Gastrocnemius medialis (tissue), 4 donors: ENCODE measurements around the gene LRFN5. TPM values are rescaled to one million over a fixed set of nuclear protein-coding genes. Genes with fewer than 3 reads are reported as not detected.
"Not testable (repeated sequence)": the region's sequence is repeated elsewhere in the genome, so short reads cannot be mapped to it uniquely, and the experiment has no call there.

Source experiments
- ATAC-seq, 2 donors: fragments of 150-250 bp; one replicate each; pipeline ENCODE4 v1.9.1; 2016
- DNase-seq, 2 donors: peaks; one replicate each; pipeline ENCODE4 v3.0.0-alpha.2; 2019
- H3K27ac ChIP-seq, 4 donors: fragments of 200-600 bp; sonication (generic); 1 replicate in 1 of 4; 2 replicates in 3 of 4; pipeline ENCODE4 v1.5.1; 2016 to 2018; ENCODE audit warnings: mild to moderate bottlenecking in 2 of 4, moderate library complexity in 1 of 4
- H3K27me3 ChIP-seq, 3 donors: fragments of 200-600 bp; sonication (generic) in 2 of 3; 1 replicate in 1 of 3; 2 replicates in 2 of 3; pipeline versions ENCODE4 v1.5.1 to v1.6.0; 2016 to 2019; ENCODE audit warnings: mild to moderate bottlenecking in 1 of 3, moderate library complexity in 1 of 3
- H3K36me3 ChIP-seq, 2 donors: fragments of 200-600 bp; sonication (generic) in 1 of 2; one replicate each; pipeline ENCODE4 v1.5.1; 2017 to 2018
- H3K4me1 ChIP-seq, 2 donors: fragments of 200-600 bp; sonication (generic) in 1 of 2; one replicate each; pipeline ENCODE4 v1.5.1; 2016 to 2017; ENCODE audit warnings: mild to moderate bottlenecking in 2 of 2
- H3K4me3 ChIP-seq, 4 donors: fragments of 200-600 bp; sonication (generic) in 3 of 4; 1 replicate in 1 of 4; 2 replicates in 3 of 4; pipeline ENCODE4 v1.5.1; 2016 to 2019; ENCODE audit warnings: mild to moderate bottlenecking in 2 of 4
- H3K9me3 ChIP-seq, 3 donors: fragments of 200-600 bp; sonication (generic) in 2 of 3; 1 replicate in 1 of 3; 2 replicates in 2 of 3; pipeline ENCODE4 v1.5.1; 2016 to 2019
- CTCF ChIP-seq, 5 experiments: fragments of 450-650 bp in 3 of 5; fragments of 200-600 bp in 2 of 5; sonication (generic) in 2 of 5; IDR thresholded peaks in 4 of 5; conservative IDR thresholded peaks in 1 of 5; 1 replicate in 4 of 5; 2 replicates in 1 of 5; pipeline ENCODE4 v1.5.1; 2016 to 2019; ENCODE audit warnings: antibody characterized with exemption in 5 of 5, mild to moderate bottlenecking in 3 of 5, moderate library complexity in 3 of 5
- POLR2A ChIP-seq, 2 donors: fragments of 450-650 bp; IDR thresholded peaks; one replicate each; pipeline ENCODE4 v1.6.1; 2017; ENCODE audit warnings: antibody characterized with exemption in 2 of 2, mild to moderate bottlenecking in 2 of 2, moderate library complexity in 2 of 2
- in situ Hi-C, 4 donors: fragments of 200-750 bp; cut with MboI; loops; one replicate each; pipeline versions ENCODE4 v1.15.0 to v1.8.0; 2017; ENCODE audit warnings: low sequenced_read_pairs in 4 of 4
- intact Hi-C: fragments of 100-400 bp; cut with DNase I; formaldehyde crosslinking; loops from one replicate; pipeline ENCODE4 v1.15.1; 2023; ENCODE audit warnings: low total_unique reads
- total RNA-seq, 4 donors: library from RNA; depleted of rRNA; stranded (reverse); fragments of >200 nt; gene quantifications; one replicate each; pipeline versions ENCODE4 v1.1.0 to v1.2.3, GENCODE V29; 2016

The LRFN5 gene
- total RNA-seq, 4 donors from 2014 or later = 0.22 to 0.51 (median 0.33) TPM; not detected in 1

- in situ Hi-C loops = no loop called here
- Histone ChIP-seq H3K4me1 (no peaks in the 10 kb centered on the region), H3K27ac (no peak overlapping the region), H3K4me3 (no peak overlapping the region), H3K36me3 (no peaks in the 10 kb centered on the region), H3K9me3 (no peaks in the 10 kb centered on the region), H3K27me3 (no peaks in the 10 kb centered on the region)
- no peak for ATAC-seq
- intact Hi-C loops = no loop called here
- TF ChIP-seq CTCF (IDR thresholded peaks at IDR 0.05 in 4 of 5, conservative IDR thresholded peaks at IDR 0.05 in 1 of 5) (no peak), POLR2A (IDR thresholded peaks at IDR 0.05) (no peak)
- DNase-seq = no peak
Observed at GRCh38 chr14:41666301-41666700, 59.6 kb downstream of the LRFN5 start.

- Histone ChIP-seq H3K4me3 (no peak overlapping the region), H3K27ac (no peak overlapping the region), H3K4me1 (no peaks in the 10 kb centered on the region), H3K9me3 (no peaks in the 10 kb centered on the region), H3K27me3 (no peaks in the 10 kb centered on the region), H3K36me3 (no peaks in the 10 kb centered on the region)
- TF ChIP-seq POLR2A (IDR thresholded peaks at IDR 0.05) (no peak), CTCF (IDR thresholded peaks at IDR 0.05 in 4 of 5, conservative IDR thresholded peaks at IDR 0.05 in 1 of 5) (no peak)
- in situ Hi-C loops = no loop called here
- DNase-seq (no peak), ATAC-seq (no peak)
- intact Hi-C loops = no loop called here
Observed at GRCh38 chr14:41668356-41668755, 61.7 kb downstream of the LRFN5 start.

GRCh38 chr14:41673601-41674000, 66.9 kb downstream of the LRFN5 start:
- H3K9me3 ChIP-seq, ATAC-seq, H3K27ac ChIP-seq, H3K4me3 ChIP-seq, H3K4me1 ChIP-seq, DNase-seq, intact Hi-C loops, H3K36me3 ChIP-seq, in situ Hi-C loops, H3K27me3 ChIP-seq: not testable (repeated sequence)

- H3K27me3 ChIP-seq, H3K4me1 ChIP-seq, H3K9me3 ChIP-seq, ATAC-seq, H3K4me3 ChIP-seq, H3K36me3 ChIP-seq, in situ Hi-C loops, DNase-seq, intact Hi-C loops, H3K27ac ChIP-seq: not testable (repeated sequence)
Observed at GRCh38 chr14:41674511-41674971, 67.9 kb downstream of the LRFN5 start.

- H3K36me3 ChIP-seq = no peaks in the 10 kb centered on the region
- no peak overlapping the region for H3K4me3 ChIP-seq
- in situ Hi-C loops = no loop called here
- H3K4me1 ChIP-seq = no peaks in the 10 kb centered on the region
- ATAC-seq (no peak), DNase-seq (no peak)
- intact Hi-C loops = no loop called here
- H3K9me3 ChIP-seq = no peaks in the 10 kb centered on the region
- TF ChIP-seq CTCF (IDR thresholded peaks at IDR 0.05 in 4 of 5, conservative IDR thresholded peaks at IDR 0.05 in 1 of 5) (no peak), POLR2A (IDR thresholded peaks at IDR 0.05) (no peak)
- H3K27me3 ChIP-seq = no peaks in the 10 kb centered on the region
- no peak overlapping the region for H3K27ac ChIP-seq
Observed at GRCh38 chr14:41699486-41699885, 92.8 kb downstream of the LRFN5 start.

GRCh38 chr14:41718477-41719166, 111.9 kb downstream of the LRFN5 start:
- no peak for TF ChIP-seq CTCF (IDR thresholded peaks at IDR 0.05 in 4 of 5, conservative IDR thresholded peaks at IDR 0.05 in 1 of 5)
- no peak for DNase-seq
- Histone ChIP-seq H3K27me3 (no peaks in the 10 kb centered on the region), H3K9me3 (no peaks in the 10 kb centered on the region), H3K4me1 (no peaks in the 10 kb centered on the region), H3K27ac (no peak overlapping the region), H3K36me3 (no peaks in the 10 kb centered on the region), H3K4me3 (no peak overlapping the region)
- in situ Hi-C loops (no loop called here), intact Hi-C loops (no loop called here)
- no peak for ATAC-seq
